PC-9 (cell line): ENCODE data around the gene TMEM132D.

Experiments used
- EZH2 ChIP-seq: fragments of 200-600 bp; sonication (generic); IDR thresholded peaks from 2 replicates; pipeline ENCODE4 v1.8.0; 2017; ENCODE audit warnings: antibody characterized with exemption, low read depth
- TF ChIP-seq, protein P1 (sequence below): fragments of 200-600 bp; sonication (generic); conservative IDR thresholded peaks from 2 replicates; pipeline ENCODE4 v1.6.1; 2017; ENCODE audit warnings: mixed run types, antibody characterized with exemption, mild to moderate bottlenecking, moderate library complexity

DNA sequence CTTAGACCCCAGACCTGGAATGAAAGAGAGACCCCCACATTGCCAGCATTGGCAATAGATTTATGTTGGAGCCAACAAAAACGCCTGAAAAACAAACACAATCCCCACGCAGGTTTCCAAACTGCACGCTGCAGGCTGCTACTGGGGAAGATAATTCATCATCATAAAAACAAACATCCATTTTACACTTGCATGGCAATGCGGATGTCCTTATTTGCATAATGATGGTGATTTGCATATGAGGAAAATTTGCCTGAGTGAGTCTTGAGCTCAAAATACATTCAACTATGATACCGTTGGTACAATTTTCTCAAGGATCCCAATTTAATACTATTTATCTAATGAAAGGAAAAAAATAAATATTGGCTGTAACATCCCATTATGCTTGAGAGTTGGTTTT lies 33.6 kb upstream of the TMEM132D start:
- TF ChIP-seq, protein P1, sequence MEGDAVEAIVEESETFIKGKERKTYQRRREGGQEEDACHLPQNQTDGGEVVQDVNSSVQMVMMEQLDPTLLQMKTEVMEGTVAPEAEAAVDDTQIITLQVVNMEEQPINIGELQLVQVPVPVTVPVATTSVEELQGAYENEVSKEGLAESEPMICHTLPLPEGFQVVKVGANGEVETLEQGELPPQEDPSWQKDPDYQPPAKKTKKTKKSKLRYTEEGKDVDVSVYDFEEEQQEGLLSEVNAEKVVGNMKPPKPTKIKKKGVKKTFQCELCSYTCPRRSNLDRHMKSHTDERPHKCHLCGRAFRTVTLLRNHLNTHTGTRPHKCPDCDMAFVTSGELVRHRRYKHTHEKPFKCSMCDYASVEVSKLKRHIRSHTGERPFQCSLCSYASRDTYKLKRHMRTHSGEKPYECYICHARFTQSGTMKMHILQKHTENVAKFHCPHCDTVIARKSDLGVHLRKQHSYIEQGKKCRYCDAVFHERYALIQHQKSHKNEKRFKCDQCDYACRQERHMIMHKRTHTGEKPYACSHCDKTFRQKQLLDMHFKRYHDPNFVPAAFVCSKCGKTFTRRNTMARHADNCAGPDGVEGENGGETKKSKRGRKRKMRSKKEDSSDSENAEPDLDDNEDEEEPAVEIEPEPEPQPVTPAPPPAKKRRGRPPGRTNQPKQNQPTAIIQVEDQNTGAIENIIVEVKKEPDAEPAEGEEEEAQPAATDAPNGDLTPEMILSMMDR: no peak
- TF ChIP-seq EZH2: no peak
